Dedifferentiated amniotic fluid mesenchymal stem cell (primary cell): Measurements from ENCODE around the gene COL7A1.
"Not testable (repeated sequence)": the region's sequence is repeated elsewhere in the genome, so short reads cannot be mapped to it uniquely, and the experiment has no call there.

ENCODE experiments used
- DNase-seq: peaks from one replicate; pipeline ENCODE4 v3.0.0-alpha.2; 2016; ENCODE audit errors: extremely low spot score

COL7A1 gene

GRCh38 chr3:48543271-48543866, 51.8 kb downstream of the COL7A1 start:
- no peak for DNase-seq

GRCh38 chr3:48538451-48538850, 56.7 kb downstream of the COL7A1 start:
- no peak for DNase-seq

GRCh38 chr3:48536785-48537184, 58.3 kb downstream of the COL7A1 start:
- DNase-seq, result no peak

- DNase-seq, result no peak
These were observed 59.0 kb downstream of the COL7A1 start for GRCh38 chr3:48536116-48536515.

GRCh38 chr3:48535578-48535977, 59.6 kb downstream of the COL7A1 start:
- DNase-seq, result no peak

- DNase-seq, result no peak
These were observed 62.2 kb downstream of the COL7A1 start for GRCh38 chr3:48532977-48533337.

- DNase-seq, result no peak
These were observed 62.7 kb downstream of the COL7A1 start for GRCh38 chr3:48532271-48532976.

GRCh38 chr3:48530701-48531100, 64.4 kb downstream of the COL7A1 start:
- not testable (repeated sequence) for DNase-seq

GRCh38 chr3:48528754-48529153, 66.4 kb downstream of the COL7A1 start:
- no peak for DNase-seq

GRCh38 chr3:48528048-48528447, 67.1 kb downstream of the COL7A1 start:
- DNase-seq, result no peak

GRCh38 chr3:48524970-48525369, 70.2 kb downstream of the COL7A1 start:
- DNase-seq, result no peak

- DNase-seq, result no peak
These were observed 73.5 kb downstream of the COL7A1 start for GRCh38 chr3:48521635-48522034.

- DNase-seq, result no peak
These were observed 75.9 kb downstream of the COL7A1 start for GRCh38 chr3:48519277-48519643.

GRCh38 chr3:48518638-48519276, 76.4 kb downstream of the COL7A1 start:
- no peak for DNase-seq

- no peak for DNase-seq
These were observed 77.1 kb downstream of the COL7A1 start for GRCh38 chr3:48518069-48518468.

- no peak for DNase-seq
These were observed 78.6 kb downstream of the COL7A1 start for GRCh38 chr3:48516571-48516970.

- no peak for DNase-seq
These were observed 80.5 kb downstream of the COL7A1 start for GRCh38 chr3:48514431-48515227.
